Astrocyte of the cerebellum (primary cell): ENCODE data around the gene ARPC1A.
"Not testable (repeated sequence)": the region's sequence is repeated elsewhere in the genome, so short reads cannot be mapped to it uniquely, and the experiment has no call there.

ENCODE experiments used
- DNase-seq: peaks from one replicate; pipeline ENCODE4 v3.0.0-alpha.2; 2011; ENCODE audit warnings: low read depth
- H3K4me3 ChIP-seq: 2 replicates; pipeline ENCODE4 v1.5.1; 2011; ENCODE audit warnings: mild to moderate bottlenecking, low read depth, low read length, moderate library complexity
- CTCF ChIP-seq: IDR thresholded peaks from 2 replicates; pipeline ENCODE4 v1.5.1; 2012; ENCODE audit warnings: low read length, low read depth, moderate library complexity, mild to moderate bottlenecking; ENCODE audit errors: missing control alignments
- in situ Hi-C: cut with HindIII; loops from 2 replicates; pipeline ENCODE4 v1.10.0; 2017; ENCODE audit warnings: low sequenced_read_pairs

The ARPC1A gene

GRCh38 chr7:99415513-99416127 is 89.9 kb downstream of the ARPC1A start:
- in situ Hi-C loops, H3K4me3 ChIP-seq: not testable (repeated sequence)
- DNase-seq = peak; percentile 28
- TF ChIP-seq CTCF = peak; percentile 64
